ENCODE results near the gene GRHL1.

GRHL1 gene

GRCh38 chr2:10032746-10033105 is 81.2 kb downstream of the GRHL1 start:
- Histone ChIP-seq H3K36me3 (ENCODE audit: control insufficient read depth, low read length) (no peaks in the 10 kb centered on the region), H3K4me3 (ENCODE audit: low read length) (no peak overlapping the region), H3K9me3 (ENCODE audit: control insufficient read depth, insufficient read depth, low read length) (no peaks in the 10 kb centered on the region), H3K27me3 (ENCODE audit: control insufficient read depth, low read length) (peaks cover 11% of the 10 kb centered on the region; the same call in 1 of the 2 replicates), H3K79me2 (ENCODE audit: control insufficient read depth, low read length) (no peaks in the 10 kb centered on the region), H4K20me1 (ENCODE audit: control insufficient read depth, insufficient read depth, low read depth, low read length) (no peaks in the 10 kb centered on the region), H3K27ac (ENCODE audit: low read depth, low read length) (no peak overlapping the region), H3F3A (ENCODE audit: control insufficient read depth, insufficient read depth) (no peaks in the 10 kb centered on the region), H3K9me2 (replicated peaks; ENCODE audit: control insufficient read depth, low read length) (no peaks in the 10 kb centered on the region), H3K4me1 (ENCODE audit: control insufficient read depth, low read length) (no peaks in the 10 kb centered on the region), H3K4me2 (ENCODE audit: low read length) (no peak overlapping the region)
- TF ChIP-seq CTCF (IDR thresholded peaks at IDR 0.05; ENCODE audit: low read depth, low read length, poor library complexity, severe bottlenecking) (no peak), EZH2phosphoT487 (IDR thresholded peaks at IDR 0.05; ENCODE audit: borderline replicate concordance, low read length) (no peak)

GRCh38 chr2:10033251-10034006 is 81.9 kb downstream of the GRHL1 start:
- no peaks in the 10 kb centered on the region for H3F3A ChIP-seq (ENCODE audit: control insufficient read depth, insufficient read depth)
- H3K4me2 ChIP-seq (ENCODE audit: low read length): no peak overlapping the region
- TF ChIP-seq CTCF (IDR thresholded peaks at IDR 0.05; ENCODE audit: low read depth, low read length, poor library complexity, severe bottlenecking): no peak
- no peak for TF ChIP-seq EZH2phosphoT487 (IDR thresholded peaks at IDR 0.05; ENCODE audit: borderline replicate concordance, low read length)
- H4K20me1 ChIP-seq (ENCODE audit: control insufficient read depth, insufficient read depth, low read depth, low read length): no peaks in the 10 kb centered on the region
- no peak overlapping the region for H3K4me3 ChIP-seq (ENCODE audit: low read length)
- H3K9me2 ChIP-seq (replicated peaks; ENCODE audit: control insufficient read depth, low read length): no peaks in the 10 kb centered on the region
- no peaks in the 10 kb centered on the region for H3K4me1 ChIP-seq (ENCODE audit: control insufficient read depth, low read length)
- H3K27ac ChIP-seq (ENCODE audit: low read depth, low read length): no peak overlapping the region
- H3K79me2 ChIP-seq (ENCODE audit: control insufficient read depth, low read length): no peaks in the 10 kb centered on the region
- no peaks in the 10 kb centered on the region for H3K9me3 ChIP-seq (ENCODE audit: control insufficient read depth, insufficient read depth, low read length)
- H3K27me3 ChIP-seq (ENCODE audit: control insufficient read depth, low read length): peaks cover 11% of the 10 kb centered on the region; the same call in 1 of the 2 replicates
- no peaks in the 10 kb centered on the region for H3K36me3 ChIP-seq (ENCODE audit: control insufficient read depth, low read length)

- TF ChIP-seq CTCF (IDR thresholded peaks at IDR 0.05; ENCODE audit: low read depth, low read length, poor library complexity, severe bottlenecking) (no peak), EZH2phosphoT487 (IDR thresholded peaks at IDR 0.05; ENCODE audit: borderline replicate concordance, low read length) (no peak)
Measured at GRCh38 chr2:10034333-10035052, 83.0 kb downstream of the GRHL1 start.

More at GRCh38 chr2:10034333-10035052, 83.0 kb downstream of the GRHL1 start:
- no peaks in the 10 kb centered on the region for H3F3A ChIP-seq (ENCODE audit: control insufficient read depth, insufficient read depth)
- H3K79me2 ChIP-seq (ENCODE audit: control insufficient read depth, low read length): no peaks in the 10 kb centered on the region
- H3K27ac ChIP-seq (ENCODE audit: low read depth, low read length): no peak overlapping the region
- H3K9me3 ChIP-seq (ENCODE audit: control insufficient read depth, insufficient read depth, low read length): no peaks in the 10 kb centered on the region
- no peaks in the 10 kb centered on the region for H3K9me2 ChIP-seq (replicated peaks; ENCODE audit: control insufficient read depth, low read length)
- no peak overlapping the region for H3K4me3 ChIP-seq (ENCODE audit: low read length)
- H3K36me3 ChIP-seq (ENCODE audit: control insufficient read depth, low read length): no peaks in the 10 kb centered on the region
- H4K20me1 ChIP-seq (ENCODE audit: control insufficient read depth, insufficient read depth, low read depth, low read length): no peaks in the 10 kb centered on the region
- no peaks in the 10 kb centered on the region for H3K4me1 ChIP-seq (ENCODE audit: control insufficient read depth, low read length)
- H3K27me3 ChIP-seq (ENCODE audit: control insufficient read depth, low read length): peaks cover 4% of the 10 kb centered on the region; the same call in 1 of the 2 replicates
- H3K4me2 ChIP-seq (ENCODE audit: low read length): no peak overlapping the region
